GM18508 (cell line): ENCODE results near the gene TASOR.
A peak's percentile ranks its signal among the peaks of the same experiment; 100 is the strongest.
"Not testable (repeated sequence)": the region's sequence is repeated elsewhere in the genome, so short reads cannot be mapped to it uniquely, and the experiment has no call there.

Experiments
- ATAC-seq: cut with Tn5 transposase; IDR thresholded peaks from one replicate; pipeline ENCODE4 v1.9.1; 2021; ENCODE audit warnings: moderate number of reproducible peaks; ENCODE audit not compliant: insufficient read depth, unreplicated experiment

The TASOR gene, protein sequence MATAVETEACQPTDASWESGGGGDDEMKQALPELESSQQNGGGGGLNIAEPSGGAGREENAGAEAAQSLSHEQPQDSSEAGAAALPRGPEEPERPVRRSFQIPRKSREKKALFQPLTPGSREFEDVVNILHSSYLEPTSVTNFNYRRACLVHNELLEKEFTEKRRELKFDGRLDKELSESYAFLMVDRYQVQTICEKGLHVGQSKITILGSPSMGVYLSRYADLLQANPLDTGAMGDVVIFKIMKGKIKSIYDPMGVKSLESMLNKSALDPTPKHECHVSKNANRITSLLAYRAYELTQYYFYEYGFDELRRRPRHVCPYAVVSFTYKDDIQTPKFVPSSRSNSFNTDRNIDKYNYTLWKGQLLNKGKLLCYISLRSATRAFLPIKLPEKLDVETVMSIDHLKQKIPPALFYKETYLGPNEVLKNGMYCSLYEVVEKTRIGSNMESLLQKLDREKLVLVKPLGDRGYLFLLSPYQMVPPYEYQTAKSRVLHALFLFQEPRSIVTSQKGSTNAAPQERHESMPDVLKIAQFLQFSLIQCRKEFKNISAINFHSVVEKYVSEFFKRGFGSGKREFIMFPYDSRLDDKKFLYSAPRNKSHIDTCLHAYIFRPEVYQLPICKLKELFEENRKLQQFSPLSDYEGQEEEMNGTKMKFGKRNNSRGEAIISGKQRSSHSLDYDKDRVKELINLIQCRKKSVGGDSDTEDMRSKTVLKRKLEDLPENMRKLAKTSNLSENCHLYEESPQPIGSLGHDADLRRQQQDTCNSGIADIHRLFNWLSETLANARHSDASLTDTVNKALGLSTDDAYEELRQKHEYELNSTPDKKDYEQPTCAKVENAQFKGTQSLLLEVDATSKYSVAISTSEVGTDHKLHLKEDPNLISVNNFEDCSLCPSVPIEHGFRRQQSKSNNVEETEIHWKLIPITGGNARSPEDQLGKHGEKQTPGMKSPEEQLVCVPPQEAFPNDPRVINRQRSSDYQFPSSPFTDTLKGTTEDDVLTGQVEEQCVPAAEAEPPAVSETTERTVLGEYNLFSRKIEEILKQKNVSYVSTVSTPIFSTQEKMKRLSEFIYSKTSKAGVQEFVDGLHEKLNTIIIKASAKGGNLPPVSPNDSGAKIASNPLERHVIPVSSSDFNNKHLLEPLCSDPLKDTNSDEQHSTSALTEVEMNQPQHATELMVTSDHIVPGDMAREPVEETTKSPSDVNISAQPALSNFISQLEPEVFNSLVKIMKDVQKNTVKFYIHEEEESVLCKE (N-terminal part only)

GRCh38 chr3:56683122-56683817 lies at the start of gene TASOR:
TASOR (minus strand) TSS chr3:56683265; CDS start chr3:56683006, 259 bp downstream.
- ATAC-seq: no peak

- ATAC-seq: no peak
Measured at GRCh38 chr3:56732109-56732508, 49.0 kb upstream of the TASOR start.

GRCh38 chr3:56725175-56725574 lies 42.1 kb upstream of the TASOR start:
- ATAC-seq: peak; percentile 80

- ATAC-seq: no peak
Measured at GRCh38 chr3:56724676-56725075, 41.6 kb upstream of the TASOR start.

DNA sequence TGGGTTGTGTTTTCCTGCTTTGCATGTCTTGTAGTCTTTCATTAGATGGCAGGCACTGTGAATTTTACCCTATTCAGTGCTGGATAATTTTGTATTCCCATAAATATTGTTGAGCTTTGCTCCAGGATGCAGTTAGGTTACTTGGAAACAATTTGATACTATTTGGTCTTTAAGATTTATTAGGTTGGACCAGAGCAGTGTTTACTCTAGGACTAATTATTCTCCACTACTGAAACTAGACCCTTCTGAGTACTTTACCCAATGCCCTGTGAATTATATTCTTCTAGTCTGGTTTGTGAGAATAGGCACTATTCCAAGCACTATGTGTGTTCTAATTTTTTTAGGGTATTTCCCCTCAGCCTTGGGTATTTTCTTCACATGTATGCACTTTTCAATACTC lies 37.8 kb upstream of the TASOR start:
- ATAC-seq: no peak

- ATAC-seq: not testable (repeated sequence)
Measured at GRCh38 chr3:56718809-56719208, 35.7 kb upstream of the TASOR start.

DNA sequence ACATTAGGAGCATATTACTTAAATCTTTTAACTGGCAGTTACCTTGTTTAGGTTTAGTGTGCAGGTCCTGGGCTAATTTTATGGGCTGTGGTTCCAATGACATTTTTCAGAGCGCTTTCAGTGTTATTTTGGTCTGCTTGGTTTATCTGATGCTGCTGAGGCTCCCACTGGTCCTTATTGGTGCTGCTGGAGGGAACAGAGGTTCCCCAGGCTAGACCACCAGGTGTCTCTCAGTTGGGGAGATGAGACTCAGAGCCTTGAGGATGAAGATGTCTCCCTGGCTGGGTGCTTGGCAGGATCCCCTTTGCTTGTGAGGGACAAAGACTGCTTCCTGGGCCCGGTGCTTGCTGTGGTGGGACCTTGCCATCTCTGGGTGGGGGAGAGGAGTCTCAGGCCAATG lies 28.3 kb upstream of the TASOR start:
- no peak for ATAC-seq

DNA sequence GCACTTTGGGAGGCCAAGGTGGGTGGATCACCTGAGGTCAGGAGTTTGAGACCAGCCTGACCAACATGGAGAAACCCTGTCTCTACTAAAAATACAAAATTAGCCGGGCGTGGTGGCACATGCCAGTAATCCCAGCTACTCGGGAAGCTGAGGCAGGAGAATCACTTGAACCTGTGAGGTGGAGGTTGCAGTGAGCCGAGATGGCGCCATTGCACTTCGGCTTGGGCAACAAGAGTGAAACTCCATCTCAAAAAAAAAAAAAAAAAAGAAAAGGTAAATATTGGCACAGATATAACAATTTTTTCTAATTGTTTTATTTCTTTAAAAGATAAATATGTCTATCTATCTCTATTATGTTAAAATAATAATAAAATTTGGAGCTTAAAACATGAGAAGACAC lies 24.3 kb upstream of the TASOR start:
- not testable (repeated sequence) for ATAC-seq

- ATAC-seq: no peak
Measured at GRCh38 chr3:56706629-56707028, 23.6 kb upstream of the TASOR start.

DNA sequence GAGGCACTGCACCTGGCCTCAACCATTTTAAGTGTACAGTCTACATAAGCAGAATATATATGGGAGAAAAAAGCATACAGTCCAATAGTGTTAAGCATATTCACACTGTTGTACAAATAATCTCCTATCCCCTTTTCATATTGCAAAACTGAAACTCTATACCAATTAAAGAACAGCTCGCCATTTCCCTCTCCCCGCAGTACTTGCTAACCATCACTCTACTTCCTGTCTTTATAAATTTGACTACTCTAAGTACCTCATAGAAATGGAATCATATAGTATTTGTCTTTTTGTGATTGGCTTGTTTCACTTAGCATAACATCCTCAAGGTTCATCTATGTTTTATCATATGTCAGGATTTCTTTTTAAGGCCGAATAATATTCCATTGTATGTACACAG lies 21.6 kb upstream of the TASOR start:
- no peak for ATAC-seq

GRCh38 chr3:56702490-56703315 lies 19.6 kb upstream of the TASOR start:
- no peak for ATAC-seq

GRCh38 chr3:56700151-56700550 lies 17.1 kb upstream of the TASOR start:
- ATAC-seq: no peak

DNA sequence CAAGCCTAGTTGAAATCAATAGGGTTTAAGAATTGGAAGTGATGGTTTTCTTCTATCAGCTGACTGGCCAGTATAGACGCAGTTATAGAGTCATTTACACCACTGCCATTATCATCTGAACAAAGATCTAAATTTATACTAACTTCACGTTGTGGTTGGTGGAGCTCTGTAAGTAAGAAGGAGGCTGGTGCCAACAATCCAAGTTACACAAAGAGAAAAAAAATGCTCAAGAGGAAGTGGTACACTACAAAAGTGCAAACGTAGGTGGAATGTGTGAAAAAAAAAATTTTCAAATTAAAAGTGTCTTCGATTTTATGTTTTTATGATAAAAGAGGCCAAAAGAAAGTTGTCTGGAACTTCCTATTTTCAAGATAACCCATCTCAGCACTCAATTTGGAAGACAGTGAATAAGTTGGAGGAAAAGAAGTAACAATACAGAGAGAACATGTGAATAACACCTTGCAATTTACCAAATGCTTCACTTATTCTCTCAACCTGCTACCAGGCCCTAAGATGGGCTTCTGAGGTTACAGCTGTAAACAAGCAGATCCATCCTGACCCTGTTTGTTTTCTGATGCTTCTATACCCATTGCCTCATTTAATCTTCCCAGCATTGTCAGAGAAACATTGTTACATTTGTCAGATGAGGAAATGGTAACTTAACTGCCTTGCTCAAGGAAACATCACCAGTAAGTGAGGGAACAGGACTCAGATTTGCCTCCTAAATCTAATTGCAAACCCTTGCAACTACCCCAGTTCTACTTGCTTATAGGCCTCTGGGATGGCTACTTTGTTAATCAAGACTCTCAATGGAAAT lies 12.0 kb upstream of the TASOR start:
- ATAC-seq: no peak

DNA sequence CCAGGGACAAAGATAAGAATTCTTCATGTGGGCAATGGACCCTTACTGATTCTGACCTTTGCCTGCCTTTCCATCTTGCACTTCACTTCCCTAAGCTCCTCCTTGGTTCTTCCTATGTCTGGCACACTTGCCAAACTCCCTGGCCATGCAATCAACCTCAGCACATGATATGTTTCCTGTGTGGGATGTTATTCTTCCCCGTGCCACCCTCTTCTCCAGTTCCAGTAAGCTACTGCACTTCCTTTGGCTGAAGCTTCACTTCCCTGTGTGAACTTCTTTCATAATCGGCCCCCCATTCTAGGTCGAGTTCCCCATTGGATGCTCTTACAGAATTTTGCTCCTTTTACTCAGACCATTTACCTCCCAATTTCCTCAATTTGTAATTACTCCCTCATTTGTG lies 10.7 kb upstream of the TASOR start:
- no peak for ATAC-seq

GRCh38 chr3:56692520-56693433 lies 9.7 kb upstream of the TASOR start:
- not testable (repeated sequence) for ATAC-seq

- ATAC-seq: not testable (repeated sequence)
Measured at GRCh38 chr3:56692001-56692365, 8.9 kb upstream of the TASOR start.
